ENCODE results near the gene NT5DC3.
"Not testable (repeated sequence)": the region's sequence is repeated elsewhere in the genome, so short reads cannot be mapped to it uniquely, and the experiment has no call there.

The NT5DC3 gene

DNA sequence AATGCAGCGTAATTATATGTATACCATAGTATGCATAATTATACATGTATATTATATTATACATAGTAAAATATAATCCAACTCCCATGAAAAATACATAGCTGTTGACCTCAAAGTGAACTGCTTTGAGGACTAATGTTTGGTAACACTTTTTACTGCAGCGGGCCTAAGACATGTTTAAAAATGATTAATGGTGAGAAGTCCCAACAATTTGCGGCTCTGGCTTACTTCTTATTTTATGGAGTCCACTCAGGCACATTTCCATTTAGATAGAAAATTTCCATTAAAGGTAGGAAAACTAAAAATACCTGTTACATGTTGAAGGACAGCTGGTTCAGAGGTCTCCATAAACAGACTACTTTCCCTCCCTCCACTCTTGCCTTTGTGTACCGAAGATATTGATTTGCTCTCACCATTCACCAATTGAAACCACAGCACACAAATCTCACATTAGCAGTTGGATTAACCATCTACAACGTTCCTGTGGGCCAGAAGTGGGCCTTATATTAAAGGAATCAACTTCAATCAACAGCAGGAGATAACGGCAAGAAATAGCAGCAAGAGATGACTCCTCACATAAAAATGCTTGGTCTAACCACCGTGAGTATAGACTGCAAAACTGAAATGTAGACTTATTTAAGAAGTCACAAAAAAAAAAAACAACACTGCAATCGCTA lies 14.1 kb upstream of the NT5DC3 start:
- no peak for DNase-seq

DNA sequence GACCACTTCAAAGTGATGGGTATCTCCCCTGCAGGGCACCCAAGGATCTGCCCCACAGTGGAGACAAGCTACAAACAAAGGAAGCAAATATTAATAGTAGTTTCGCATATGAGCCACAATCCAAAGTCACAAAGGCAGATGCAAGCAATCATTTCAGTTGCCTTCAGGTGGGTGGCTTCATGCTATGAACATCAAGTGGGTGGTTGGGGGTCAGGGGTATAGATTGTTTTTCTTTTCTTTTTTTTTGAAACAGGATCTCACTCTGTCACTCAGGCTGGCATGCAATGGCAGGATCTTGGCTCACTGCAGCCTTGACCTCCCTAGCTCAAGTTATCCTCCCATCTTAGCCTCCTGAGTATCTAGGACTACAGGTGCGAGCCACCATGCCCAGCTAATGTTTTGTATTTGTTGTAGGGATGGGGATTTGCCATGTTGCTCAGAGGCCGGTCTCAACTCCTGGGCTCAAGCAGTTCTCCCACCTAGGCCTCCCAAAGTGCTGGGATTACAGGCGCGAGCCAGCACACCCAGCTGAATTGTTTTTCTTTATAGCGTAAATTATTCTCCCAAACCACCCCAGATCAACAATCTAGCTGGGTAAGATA lies 13.4 kb upstream of the NT5DC3 start:
- DNase-seq: no peak

DNA sequence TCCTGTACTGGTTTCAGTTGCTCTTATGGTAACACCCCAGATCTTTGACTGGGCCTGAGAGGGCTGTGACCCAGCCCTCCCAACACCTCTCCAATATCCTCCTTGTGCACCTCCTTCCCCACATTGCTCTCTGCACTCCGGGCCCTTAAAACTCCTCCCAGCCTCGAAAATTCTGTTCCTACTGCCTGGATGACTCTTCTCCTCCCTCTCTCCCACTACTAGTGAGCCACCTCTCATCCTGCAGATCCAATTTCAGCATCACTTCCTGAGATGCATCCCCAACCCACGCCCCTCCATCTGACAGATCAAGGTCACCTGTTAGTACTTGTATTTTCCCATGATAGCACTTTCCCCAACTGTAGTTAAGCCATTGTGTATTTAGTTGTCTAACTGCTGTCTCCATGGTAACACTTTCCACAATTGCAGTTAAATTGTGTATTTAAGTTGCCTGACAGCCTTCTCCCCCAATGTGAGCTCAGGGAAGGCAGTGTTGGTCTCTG lies 11.5 kb upstream of the NT5DC3 start:
- no peak for DNase-seq

DNA sequence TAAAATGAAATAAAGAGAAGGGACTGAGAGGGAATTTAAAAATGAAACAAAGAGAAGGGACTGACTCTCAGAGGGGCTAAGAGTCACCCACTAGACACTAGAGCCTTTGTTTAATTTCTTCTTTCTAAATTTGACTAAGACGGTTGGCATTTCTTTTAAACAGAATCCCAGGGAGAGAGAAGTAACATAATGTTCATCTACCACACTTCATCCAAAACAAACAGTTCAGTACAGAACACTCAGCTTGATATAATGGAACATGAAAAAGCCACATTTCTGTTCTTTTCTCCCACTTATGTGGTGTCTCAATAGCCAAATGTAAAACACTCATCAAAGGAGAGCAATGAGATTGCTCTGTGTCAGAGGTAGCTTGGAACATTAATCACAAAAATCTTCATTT lies 10.1 kb upstream of the NT5DC3 start:
- DNase-seq: no peak

DNA sequence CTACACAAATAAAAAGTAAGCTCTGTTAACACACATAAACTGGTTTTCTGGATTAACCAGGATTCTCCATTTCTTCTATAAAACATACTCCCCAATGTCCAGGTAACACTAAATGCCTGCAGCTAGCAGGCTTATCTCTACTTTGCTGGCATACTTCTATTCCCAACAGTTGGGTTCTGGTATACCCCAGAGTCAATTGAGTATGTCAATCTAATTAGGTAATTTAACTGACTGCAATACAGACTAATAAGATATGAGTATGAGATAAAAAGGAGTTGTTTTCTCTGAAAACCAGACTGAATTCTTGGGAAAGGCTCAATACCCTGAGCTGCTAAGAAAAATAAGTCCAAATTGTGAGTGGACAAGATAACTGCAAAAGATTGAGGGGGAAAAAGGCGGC lies 9.4 kb upstream of the NT5DC3 start:
- DNase-seq: no peak

DNA sequence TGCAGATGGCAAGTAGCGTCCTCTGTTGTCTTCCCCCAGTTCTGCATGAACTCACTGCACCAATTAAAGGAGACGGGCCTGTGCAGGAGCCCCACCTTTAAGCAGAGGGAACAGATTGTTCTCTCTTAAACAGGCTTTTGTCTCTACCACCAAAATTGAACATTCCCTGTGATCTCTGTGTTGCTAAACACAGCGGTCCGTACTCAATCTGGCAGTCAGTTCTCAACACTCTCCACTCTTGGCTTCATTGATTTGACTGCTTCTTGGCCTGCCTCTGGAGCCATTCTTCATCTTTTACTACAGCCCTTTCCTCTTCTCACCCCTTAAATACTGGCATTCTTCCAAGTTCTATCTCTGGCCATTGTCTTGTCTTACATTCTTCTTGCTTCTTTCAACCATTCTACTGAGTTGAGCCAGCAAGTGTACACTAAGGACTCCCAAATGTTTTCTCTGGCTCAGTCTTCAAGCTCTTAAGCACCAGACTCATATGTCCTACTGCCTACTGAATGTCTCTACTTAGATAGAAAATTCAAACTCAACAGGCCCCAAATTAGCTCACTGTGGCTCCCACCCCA lies 8.0 kb upstream of the NT5DC3 start:
- no peak for DNase-seq

DNA sequence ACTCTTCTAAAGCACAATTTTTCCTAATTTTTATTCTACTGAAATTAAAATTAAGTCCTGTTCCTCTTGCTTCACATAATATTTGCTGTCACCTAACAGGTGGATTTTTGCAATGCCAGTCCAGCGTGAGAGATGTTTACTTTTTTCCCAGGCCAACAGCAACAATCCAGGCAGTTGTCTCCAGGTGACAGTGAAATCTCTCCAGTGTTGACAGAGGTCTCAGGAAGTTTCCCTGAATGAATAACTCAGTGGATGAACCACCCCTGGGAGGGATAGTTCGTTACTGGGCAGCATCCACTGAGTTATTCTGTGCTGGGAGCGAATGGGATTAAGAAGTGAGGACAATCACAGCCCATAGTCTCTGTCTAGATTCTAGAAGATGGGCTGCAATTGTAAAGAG lies 7.1 kb upstream of the NT5DC3 start:
- DNase-seq: no peak

DNA sequence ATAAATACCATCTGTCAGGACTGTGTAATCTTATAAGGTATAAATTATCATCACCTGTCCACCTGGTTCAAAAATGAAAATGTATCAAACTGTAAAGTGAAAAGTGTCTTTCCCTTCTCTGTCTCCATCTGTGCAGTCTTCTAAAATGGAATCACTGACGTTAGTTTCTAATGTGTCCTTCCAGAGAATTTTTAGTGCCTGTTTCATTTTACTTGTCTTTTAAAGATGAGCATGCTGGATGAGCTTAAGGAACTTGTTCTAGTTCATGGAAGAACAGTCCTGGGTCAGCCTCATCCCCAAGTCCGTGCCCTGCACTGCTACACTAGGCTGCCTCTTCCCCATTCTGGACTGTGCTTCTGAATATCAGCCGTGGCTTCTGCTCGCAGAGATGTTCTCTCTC lies 5.4 kb upstream of the NT5DC3 start:
- DNase-seq: no peak

DNA sequence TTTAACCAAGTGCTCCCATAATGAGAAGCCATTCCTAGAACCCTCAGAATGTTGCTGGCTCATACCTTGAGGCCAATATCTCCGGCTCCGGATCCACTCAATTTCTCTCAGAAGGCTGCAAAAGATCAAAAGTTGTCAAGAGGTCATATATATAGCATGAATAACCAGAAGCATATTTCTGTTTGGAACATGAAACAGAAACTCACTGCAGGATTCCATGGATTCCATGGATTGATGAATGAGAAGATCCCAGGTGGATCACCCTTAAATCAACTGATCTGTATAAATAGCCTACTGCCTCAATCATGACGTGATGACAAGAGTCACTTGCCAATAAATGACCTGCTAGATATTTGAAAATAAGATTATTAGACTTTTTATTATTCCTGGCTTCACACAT lies 3.3 kb upstream of the NT5DC3 start:
- no peak for DNase-seq

DNA sequence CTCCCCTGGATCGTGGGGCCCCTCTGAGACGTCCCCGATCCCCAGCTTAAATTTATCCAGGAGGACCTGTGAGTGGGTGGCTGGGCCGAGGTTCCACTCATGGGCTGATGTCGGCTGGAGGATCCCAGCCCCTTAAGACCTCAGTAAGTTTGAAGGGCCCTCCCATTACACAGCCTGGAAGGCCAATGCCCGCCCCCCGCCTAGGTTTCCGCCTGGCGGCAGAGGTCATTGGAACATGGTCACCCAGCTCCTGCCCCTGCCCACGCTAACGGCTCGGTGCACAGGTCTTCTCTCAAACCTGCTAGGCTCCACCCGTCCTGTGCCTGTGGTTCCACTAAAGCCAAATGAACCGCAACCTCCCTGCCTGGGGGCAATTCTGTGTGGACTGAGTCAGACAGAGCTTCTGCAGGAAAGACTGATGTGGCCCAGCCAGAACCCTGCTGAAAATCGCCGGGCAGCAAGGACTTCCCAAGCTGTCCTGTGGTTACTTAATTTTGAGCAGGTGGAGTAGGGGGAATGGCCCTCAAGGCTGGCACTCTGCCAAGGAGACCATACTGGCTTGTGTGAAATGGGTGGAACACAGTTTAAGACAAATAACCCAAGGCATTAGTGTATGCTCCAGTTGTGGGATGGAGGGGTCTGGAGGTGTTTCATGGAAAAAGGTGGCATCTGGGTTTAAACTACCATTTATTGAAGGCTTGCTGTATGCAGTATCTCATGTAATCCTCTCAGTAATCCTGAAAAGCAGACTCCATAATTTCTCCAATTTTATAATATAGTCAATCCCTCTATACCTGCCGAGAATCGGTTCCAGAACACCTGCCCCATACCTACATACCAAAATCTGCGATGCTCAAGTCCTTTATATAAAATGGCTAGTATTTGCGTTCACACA lies 903 bp upstream of the NT5DC3 start:
- DNase-seq: no peak

DNA sequence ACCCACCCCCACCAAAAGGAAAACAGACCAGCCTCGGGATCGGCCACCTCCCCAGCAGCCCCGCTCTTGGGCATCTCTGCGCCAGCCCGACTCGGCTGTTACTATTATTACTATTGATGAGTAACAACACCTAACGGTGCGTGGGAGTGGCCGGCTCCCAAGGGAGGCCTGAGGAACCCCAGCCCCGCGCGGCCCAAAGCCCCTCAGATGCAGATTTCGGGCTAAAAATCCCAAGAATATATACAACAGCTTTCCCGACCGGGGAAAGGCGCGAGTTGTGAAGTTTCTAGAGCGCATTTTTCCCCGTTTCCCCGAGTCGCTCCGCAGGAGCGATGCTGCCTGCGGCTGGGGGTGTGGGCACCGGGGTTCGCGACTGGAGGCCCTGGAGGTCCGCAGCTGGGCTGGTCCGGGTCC lies 565 bp downstream of the NT5DC3 start:
- DNase-seq: no peak

DNA sequence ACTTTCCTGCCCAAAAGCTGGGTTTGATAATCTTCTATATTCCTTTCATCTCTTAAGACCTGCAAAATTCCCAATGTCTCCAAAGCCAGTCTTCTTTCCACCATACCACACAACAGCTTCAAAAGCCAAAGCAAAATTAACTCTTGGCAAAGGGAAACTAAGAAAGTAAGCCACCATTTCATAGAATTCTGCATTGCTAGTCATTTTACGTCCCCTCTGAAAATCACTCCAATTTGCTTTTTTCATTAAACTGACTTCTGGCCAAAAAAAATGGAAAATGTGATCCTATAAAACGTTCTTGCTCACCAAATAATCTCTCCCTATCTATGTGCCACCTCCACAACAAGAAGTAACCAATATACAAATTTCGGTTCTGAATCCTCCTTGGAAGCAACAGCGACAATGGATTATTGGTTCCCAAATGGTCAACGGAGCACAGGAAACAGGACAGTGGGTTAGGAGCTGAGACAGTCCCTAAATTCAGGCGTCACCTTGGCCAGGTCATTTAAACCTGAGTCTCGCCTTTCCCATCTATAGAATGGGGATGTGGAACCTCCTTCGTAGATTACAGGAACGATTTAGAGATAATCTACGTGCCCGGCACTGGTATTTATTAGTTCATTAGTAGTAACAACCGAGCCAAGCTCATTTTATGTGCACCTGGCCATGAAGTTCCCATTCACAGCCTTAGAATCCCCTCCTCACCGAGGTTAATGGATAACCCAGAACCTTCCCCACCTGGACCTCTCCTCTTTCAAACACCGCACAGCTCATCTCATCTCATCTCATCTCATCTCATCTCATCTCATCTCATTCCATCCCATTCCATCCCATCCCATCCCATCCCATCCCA lies 1.2 kb downstream of the NT5DC3 start:
- no peak for DNase-seq

DNA sequence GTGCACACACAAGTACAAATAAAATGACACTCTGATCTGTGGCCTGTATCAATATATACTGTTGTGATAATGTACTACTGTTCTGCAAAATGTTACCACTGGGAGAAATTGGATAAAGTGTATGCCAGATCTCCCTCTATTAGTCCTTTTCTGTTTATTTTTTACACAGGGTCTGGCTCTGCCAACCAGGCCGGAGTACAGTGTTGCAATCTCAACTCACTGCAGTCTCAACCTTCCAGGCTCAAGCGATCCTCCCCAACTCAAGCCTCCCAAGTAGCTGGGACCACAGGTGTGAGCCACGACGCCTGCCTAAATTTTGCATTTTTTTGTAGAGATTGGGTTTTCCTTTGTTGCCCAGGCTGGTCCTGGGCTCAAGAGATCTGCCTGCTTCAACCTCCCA lies 1.9 kb downstream of the NT5DC3 start:
- DNase-seq: no peak

DNA sequence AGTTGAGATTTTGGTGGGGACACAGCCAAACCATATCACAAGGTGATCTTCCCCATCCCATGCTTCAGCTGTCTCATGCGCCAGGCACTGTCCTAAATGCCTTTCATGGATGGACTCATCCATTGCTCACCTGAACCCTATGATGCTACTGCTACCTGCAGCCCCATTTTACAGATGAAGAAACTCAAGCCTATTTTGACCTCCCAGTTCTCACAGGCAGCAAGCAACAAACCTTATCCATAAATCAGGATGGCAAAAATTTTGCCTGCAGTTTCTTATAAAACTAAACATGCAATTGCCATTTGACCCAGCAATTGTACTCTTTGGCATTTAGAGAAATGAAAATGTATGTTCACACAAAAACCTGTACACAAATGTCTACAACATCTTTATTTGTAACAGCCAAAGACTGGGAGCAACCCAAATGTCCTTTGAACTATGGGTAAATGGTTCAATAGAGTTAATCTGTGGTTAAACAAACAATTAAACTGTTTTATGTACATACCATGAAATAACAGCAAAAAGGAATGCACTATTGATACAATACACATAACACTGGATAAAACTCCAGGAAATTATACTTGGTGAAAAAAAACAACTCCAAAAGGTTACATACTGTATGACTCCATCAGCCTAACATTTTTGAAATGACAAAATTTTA lies 2.6 kb downstream of the NT5DC3 start:
- DNase-seq: no peak

DNA sequence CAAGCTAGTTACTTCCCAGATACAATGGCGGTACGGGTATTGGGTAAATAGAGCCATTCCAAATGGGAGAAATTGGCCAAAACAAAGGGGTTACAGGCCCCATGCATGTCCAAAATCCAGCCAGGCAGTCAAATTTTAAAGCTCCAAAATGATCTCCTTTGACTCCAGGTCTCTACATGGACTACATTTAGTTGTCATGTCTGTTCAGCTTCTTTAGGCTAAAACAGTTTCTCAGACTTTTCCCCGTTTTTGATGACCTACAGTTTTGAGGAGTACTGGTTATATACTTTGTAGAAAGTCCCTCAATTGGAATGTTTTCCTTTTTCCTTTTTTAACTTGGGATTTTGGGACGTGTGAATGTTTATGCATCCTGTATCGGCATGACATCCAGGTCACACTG lies 4.7 kb downstream of the NT5DC3 start:
- DNase-seq: no peak

DNA sequence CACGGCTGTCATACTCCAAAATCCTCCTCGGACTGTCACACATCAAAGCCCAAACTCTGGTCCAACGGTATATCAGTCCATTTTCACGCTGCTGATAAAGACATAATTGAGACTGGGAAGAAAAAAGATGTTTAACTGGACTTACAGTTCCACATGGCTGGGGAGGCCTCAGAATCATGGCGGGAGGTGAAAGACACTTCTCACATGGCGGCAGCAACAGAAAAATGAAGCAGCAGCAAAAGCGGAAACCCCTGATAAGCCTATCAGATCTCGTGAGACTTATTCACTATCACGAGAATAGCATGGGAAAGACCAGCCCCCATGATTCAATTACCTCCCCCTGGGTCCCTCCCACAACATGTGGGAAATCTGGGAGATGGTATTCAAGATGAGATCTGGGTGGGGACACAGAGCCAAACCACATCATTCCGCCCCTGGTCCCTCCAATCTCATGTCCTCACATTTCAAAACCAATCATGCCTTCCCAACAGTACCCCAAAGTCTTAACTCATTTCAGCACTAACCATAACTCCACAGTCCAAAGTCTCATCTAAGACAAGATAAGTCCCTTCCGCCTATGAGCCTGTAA lies 5.2 kb downstream of the NT5DC3 start:
- DNase-seq: not testable (repeated sequence)

DNA sequence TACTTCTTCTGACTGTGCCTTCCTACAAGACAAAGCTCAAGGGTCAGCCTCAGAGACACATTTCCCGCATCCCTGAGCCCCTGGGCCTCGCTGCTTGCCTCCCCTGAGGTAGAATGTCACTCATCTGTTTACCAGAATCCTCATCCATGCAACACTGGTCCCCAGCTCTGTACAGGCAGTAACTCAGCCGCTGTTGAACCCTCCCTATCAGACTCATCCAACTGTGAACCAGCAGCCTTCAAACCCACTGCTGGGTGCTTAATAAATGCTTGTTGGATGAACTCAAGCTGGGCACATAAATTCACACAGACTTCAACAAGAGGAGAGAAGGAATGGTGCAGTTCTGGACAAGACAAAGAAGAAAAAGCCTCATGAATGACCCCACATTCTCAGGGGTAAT lies 6.1 kb downstream of the NT5DC3 start:
- no peak for DNase-seq

DNA sequence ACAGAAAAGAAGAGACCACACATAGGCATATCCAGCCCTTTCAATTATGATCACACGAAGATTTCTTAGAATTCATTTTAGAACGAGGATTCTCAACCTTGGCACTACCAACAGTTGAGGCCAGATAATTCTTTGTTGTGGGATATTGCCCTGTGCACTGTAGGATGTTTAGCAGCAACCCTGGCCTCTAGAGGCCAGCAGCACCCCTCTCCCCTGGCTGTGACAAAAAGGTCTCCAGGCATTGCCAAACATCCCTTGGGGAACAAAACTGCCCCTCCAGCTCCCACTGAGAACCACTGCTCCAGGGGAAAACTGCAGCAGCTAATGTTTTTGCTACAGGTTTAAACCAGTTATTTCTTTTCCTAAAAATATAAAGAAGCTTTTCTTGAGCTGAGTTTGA lies 7.1 kb downstream of the NT5DC3 start:
- DNase-seq: no peak

DNA sequence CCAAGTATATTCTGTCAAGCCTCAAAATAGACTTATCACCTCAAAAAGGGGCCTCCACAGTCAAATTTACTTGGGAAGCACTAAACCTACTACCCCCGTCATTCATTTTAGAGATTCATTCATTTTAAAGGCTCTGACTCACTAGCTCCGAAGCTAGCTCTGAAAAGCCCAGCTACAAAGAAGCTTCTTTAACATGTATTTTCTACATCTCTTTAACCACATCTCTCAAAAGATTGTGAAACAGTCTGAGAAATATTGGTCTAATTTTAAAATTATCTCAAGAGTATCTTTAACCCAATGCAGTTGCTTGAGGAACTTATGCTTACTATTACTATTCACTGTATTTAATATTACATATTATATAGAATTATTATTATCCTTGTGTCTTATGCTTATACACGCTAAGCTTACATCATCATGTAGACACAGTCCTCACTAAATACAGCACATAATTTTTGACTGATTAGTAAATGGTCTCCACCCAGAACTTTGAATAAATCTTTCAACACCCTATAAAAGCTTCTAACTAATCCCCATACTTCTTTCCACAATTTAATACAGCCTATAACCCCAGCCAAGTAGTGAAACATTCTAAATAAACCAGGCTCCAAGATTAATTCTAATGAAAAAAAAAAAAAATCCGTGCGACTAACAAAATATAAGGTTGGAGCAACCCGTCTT lies 7.8 kb downstream of the NT5DC3 start:
- DNase-seq: no peak

DNA sequence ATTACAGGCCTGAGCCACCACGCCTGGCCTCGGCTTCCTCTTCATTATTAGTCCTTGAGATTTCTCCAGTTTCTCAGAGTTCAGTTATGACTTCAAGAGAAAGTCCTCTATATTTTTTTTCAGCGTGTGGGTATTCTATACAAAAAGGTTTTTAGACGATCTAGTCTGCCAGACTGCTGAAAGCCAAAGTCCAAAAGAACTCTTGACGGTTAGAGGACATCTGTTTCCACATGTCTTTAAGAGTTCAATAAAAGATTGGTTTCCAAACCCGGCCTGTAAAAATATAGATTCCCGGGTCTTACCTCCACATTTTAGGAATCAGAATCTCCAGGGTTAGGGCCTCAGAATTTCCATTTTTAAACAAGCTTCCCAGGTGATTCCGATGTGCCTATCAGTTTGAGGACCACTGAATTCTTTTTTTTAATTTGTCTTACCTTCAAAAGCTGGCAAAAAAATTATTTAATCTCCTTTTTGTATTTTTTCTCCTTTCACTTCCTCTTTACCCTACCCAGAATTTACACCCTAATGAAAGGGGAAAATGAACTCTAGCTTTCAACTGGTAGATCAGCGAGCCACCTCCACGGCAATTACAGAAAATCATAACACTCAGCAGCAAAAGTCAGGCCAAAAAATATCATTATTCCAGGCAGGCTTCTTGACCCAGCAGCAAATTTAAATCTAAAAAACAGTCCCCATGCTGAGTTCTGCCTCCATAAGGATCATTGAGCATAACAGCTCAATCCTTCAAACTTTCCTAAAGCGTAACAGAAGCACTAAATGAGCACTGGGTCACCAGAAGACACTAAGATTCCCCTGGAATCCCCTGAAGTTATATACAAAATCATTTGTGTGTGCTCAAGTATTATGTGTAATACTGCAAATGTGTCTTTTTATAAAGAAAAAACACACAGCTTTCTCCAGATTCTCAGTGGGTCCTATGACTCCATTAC lies 8.7 kb downstream of the NT5DC3 start:
- no peak for DNase-seq
